Islet precursor cell (in vitro differentiated cells): ENCODE results near the gene KCNG4.
"Not testable (repeated sequence)": the region's sequence is repeated elsewhere in the genome, so short reads cannot be mapped to it uniquely, and the experiment has no call there.

Experiments used
- DNase-seq: peaks from one replicate; pipeline ENCODE4 v3.0.0-alpha.2; 2018

The KCNG4 gene

DNA sequence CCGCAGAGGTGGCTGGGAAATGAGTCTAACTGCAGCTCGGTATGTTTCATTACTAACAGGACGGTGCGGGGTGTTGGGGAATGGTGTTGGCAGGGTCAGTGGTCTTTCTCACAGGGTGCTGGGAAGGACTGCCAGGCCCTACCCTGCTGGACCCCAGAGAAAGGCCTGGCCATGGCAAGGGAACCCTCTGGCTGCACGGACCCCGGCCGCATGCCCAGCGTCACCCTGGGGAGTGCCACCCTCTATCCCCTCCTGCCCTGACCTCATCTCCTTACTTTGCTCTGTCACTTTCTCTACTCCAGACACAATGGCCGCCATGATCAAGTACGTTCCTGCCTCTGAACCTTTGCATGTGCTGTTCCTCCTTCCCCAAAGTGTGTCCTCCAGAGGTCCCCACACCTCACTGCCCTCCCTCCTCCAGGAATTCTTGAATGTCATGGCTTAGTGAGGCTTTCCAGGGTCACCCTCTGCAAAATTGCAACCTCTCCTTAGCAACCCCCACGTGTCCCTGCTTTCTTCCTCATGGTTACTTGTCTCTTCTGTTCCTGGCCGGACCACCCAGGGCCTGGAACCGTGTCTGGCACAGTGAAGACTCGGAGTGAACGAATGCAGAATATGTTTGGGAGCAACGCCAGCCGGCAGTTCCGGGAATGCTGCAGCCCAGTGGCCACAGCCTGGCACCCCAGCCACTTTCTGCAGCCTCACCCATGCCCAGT is 33.7 kb downstream of the KCNG4 start:
- DNase-seq = no peak

DNA sequence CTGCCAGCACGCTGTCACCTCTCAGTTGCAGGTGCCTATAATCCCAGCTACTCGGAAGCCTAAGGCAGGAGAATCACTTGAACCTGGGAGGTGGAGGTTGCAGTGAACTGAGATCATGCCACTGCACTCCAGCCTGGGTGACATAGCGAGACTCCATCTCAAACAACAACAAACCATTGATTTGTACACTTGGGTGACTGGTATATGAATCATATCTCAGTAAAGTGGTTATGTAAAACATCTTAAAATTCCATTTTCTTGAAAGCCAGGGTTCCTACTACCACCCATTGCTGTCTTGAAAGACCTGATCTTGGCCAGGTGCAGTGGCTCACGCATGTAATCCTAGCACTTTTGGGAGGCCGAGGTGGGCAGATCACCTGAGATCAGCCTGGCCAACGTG is 34.7 kb downstream of the KCNG4 start:
- not testable (repeated sequence) for DNase-seq

DNA sequence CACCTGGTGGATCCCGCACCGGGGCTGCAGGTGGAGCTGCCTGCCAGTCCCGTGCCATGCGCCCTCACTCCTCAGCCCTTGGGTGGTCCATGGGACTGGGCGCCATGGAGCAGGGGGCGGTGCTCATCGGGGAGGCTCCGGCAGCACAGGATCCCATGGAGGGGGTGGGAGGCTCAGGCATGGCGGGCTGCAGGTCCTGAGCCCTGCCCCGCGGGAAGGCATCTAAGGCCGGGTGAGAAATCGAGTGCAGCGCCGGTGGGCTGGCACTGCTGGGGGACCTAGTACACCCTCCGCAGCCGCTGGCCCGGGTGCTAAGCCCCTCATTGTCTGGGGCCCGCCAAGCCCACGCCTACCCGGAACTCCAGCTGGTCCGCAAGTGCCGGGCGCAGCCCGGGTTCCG is 35.3 kb downstream of the KCNG4 start:
- not testable (repeated sequence) for DNase-seq

DNA sequence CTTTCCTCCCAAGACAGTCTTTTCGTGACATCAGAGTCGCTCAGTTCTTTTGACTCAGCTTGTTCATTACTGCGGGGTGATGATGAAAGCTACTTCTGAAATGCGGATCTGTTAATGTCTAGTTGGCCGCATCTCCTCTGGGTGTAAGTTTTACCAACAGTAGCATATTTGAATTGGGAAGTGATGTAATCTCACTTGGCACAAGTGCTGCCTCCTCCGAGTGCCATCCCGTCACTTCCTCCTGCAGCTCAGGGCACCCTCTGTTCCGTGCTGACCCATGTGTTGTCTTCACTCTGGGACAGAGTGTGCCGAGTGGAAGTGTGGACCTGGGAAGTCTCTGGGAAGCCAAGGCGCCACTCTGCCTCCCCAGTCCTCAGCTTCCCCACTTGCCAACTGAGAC is 40.0 kb downstream of the KCNG4 start:
- DNase-seq = no peak

DNA sequence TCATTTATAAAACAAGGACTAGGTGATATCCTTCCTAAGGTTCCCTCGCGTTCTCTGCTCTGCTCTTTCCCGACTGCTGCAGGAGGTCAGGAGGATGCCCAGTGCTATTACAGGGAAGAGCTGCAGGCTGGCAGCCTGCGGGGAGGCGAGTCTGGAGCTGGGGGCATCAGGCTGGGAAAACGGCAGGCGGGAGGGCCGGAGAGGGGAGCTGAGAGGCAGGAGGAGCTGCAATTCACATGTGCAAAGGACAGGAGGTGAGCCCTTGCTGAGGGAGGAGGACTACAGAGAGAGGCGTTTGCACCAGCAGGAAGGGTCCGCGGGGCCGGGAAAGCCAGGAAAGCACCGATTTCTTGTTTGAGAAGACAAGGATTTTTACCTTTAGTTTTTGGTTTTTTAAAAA is 40.7 kb downstream of the KCNG4 start:
- DNase-seq = no peak

DNA sequence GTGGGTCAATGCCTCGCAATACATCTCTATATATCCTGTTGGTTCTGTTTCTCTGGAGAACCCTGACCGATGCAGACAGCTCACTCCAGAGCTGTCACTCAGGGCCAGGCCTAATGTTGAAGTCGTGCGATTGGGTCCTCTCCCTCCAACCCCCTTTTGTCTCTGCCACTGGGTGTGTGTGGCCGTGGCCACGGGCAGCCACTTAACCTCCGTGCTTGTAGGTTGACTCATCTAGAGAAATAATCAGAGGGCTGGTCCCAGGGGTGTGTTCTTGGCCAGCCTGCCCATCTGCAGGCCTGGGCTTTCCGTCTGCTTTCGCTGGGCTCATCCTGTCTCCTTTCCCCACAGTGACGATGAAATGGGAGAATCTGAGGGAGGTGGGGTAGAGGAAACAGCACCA is 41.4 kb downstream of the KCNG4 start:
- no peak for DNase-seq

DNA sequence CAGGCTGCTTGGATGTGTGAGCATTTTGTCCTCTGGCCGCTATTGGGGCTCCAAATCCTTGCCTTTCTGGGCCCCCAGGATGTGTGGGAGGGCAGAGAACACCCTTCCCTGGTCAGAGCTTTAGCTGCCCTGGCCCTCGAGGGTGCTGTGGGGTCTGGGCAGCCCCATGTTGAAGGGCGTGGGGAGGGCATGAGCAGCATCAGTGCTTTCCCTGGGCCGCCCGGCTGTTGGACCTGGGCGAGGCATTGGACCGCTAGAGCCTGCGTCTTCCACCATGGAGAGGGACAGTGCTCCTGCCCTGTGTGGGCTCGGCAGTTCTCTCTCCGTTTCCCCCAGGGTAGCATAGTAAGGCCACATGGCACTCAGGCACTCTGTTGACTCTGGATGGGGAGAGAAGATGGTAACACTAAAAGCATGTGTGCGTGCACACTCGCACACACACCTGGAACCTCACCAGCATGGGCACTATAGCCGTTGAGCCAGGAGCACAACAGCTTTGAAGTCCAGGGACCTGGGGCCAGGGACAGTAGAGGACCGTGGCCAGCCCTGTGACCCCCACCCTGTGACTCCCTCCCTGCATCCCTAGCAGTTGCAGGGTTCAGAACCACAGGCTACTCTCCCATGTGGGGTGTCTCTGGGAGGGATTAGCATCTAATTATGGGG is 42.2 kb downstream of the KCNG4 start:
- no peak for DNase-seq

DNA sequence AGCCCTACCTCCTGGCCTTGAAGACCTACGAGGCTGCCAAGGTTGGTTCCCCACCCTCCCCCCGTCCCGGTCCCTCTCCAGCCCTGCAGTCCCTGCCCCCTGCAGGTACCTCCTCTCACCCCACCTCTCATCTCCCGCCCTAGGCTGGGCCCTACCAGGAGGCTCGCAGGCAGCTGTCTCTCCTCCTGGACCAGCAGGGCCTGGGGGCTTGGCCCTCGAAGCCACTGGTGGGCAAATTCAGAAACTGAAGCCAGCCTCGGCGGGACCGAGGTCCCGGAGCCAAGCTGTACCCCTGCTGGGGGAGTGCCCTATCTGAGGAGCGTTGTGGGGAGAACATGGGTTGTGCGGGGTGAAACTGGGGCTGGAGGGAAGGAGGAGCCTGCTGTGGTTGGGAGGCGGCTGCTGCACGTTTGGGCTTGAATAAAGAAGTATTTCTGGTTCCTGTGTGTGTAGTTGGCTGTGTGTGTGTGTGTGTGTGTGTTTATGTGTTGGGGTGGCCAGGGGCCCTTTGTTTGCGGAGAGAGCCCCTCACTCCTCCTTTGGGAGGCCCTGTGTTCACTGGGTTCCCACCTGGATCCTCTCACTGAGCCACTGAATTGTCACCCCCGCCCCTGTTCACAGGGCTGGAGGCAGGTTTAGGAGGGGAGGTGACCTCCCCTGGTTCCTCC is 43.0 kb downstream of the KCNG4 start:
- no peak for DNase-seq

DNA sequence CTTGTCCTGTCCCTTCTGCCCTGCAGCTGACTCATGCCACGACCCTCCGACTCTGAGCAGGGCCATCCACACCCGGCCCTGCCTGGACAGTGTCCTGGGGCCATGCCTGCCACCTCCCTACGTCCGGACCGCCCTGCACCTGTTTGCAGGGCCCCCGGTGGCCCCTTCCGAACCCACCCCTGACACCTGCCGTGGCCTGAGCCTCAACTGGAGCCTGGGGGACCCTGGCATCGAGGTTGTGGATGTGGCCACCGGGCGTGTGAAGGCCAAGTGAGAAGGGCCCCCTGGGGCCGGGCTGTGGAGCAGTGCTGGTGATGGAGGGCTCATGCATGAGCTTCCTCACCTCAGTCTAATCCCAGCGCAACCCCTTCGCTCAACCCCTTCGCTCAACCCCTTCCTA is 43.7 kb downstream of the KCNG4 start:
- no peak for DNase-seq

DNA sequence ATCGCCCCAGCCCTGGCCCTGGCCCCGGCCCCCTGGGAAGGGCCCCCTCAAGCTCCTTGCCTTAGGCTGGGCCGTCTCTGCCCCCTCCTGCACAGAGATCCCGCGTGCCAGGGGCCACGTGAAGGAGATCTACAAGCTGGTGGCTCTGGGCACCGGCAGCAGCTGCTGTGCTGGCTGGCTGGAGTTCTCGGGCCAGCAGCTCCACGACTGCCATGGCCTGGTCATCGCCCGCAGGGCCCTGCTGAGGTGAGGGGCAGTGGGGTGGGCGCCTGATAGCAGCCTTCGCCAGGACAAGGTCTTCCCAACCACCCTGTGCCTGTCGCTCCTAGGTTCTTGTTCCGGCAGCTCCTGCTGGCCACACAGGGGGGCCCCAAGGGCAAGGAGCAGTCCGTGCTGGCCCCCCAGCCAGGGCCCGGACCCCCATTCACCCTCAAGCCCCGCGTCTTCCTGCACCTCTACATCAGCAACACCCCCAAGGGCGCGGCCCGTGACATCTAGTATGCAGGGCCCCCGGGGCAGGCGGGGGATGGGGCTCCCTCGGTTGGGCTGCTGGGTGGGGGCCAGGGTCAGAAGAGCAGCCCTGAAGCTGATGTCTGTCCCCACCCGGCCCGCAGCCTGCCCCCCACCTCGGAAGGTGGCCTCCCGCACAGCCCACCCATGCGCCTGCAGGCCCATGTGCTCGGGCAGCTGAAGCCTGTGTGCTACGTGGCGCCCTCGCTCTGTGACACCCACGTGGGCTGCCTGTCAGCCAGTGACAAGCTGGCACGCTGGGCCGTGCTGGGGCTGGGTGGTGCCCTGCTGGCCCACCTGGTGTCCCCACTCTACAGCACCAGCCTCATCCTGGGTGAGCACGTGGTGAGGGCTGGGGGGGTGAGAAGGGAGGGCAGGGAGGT is 44.4 kb downstream of the KCNG4 start:
- no peak for DNase-seq

DNA sequence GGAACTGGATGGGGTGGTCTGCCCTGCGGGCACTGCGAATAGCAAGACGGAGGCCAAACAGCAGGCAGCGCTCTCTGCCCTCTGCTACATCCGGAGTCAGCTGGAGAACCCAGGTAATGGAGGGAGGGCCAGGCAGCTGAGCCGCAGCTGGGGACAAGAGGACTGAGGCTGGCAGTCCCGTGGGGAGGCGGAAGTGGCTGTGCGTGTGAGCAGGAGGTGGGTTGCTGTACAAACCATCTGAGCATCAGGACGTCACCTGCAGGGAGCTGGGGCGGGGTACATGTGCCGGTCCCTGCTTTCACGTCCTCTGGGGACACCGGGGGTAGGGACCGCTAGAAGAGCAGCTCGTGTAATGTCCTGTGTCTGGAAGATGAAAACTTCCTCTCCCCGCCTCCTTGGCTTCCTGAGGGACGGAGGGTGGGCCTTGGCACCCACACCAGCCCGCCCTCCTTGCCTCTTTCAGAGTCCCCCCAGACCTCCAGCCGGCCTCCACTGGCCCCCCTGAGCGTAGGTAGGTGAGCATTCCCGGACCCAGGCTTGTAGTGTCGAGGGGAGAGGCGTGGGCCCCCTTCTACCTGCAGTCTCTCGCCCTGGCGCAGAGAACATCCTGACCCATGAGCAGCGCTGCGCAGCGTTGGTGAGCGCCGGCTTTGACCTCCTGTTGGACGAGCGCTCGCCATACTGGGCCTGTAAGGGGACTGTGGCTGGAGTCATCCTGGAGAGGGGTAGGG is 45.2 kb downstream of the KCNG4 start:
- no peak for DNase-seq

DNA sequence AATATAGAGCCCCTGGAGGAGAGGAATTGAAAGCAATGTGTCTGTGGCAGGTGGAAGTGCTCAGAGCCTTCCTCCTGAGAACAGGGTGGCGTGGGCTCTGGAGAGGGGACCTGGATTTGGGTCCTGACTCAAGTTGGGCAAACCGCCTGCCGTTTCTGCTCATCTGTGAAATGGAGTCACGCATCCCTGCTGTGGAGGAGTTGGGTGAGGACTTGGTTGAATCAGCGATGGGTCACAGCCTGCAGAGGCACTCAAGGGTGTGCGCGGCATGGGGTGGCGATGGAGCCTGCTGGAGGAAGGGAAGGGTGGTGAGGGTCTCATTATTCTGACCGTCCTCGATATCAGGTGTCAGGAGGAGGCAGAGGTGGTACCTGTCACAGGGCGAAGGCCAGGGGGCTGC is 45.8 kb downstream of the KCNG4 start:
- no peak for DNase-seq

DNA sequence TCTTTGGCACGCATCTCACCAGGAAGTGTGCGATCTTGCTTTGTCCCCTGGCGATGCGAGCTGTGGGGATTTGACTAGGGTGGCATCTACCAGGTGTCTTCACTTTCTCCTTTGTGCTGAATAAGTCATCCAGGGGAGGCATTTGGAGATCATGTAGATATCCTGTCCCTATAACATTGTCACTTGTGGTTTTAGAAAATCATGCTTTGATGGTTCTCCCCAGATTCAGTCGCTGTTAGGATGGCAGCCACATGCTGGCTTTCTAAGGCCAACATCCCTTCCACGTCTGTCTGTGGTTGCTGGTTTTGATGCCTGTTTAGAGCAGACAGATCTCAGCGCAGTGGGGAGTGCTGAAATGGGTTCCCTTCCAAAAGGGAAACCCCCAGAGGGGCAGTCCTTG is 46.3 kb downstream of the KCNG4 start:
- DNase-seq = no peak

DNA sequence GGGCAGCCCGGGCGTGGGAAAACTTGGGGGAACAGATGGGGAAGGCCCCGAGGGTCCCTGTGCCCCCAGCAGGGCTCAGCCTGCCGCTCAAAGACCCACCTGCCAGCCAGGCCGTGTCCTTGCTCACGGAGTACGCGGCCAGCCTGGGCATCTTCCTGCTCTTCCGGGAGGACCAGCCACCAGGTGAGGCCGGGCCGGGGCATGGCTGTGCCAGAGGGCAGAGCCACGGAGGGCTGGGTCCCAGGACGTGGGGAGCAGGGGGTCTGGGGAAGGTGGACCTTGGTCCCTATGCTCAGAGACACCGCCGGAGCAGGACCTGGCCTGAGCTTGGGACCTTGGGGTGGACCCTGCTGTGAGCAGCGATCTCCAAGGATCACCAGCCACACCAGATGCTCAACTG is 48.3 kb downstream of the KCNG4 start:
- DNase-seq = no peak

DNA sequence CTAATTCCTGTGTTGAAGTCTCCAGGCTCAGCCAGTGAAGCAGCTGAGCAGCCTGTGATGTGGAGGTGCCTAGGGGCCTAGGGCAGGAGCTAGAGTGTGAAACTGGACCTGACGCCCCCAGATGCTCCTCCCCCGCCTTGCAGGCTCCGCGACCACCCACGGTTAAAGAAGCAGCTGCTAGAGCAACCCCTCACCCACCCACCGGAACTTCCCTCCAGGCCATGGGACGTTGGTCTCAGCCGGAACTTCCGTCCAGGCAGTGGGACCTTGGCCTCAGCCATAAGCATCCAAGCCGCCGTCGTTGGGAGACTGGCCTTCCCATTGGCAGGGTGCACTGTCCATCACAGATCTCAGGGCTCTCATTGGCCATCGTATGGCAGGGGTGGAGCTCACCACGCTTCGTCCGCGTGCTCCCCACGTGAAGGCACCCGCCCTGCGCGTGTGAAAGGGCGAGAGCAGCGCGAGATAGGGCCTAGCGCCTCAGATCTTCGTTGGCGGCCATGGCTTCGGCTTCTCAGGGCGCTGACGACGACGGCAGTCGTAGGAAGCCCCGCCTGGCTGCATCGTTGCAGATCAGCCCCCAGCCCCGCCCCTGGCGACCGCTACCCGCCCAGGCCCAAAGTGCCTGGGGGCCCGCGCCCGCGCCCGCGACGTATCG is 49.0 kb downstream of the KCNG4 start, which contains the start of gene ADAD2:
Gene ADAD2 (plus strand): TSS at position 427 of the 658 bp plus-strand sequence. CDS start 74 bp downstream, at position 501.
- no peak for DNase-seq

DNA sequence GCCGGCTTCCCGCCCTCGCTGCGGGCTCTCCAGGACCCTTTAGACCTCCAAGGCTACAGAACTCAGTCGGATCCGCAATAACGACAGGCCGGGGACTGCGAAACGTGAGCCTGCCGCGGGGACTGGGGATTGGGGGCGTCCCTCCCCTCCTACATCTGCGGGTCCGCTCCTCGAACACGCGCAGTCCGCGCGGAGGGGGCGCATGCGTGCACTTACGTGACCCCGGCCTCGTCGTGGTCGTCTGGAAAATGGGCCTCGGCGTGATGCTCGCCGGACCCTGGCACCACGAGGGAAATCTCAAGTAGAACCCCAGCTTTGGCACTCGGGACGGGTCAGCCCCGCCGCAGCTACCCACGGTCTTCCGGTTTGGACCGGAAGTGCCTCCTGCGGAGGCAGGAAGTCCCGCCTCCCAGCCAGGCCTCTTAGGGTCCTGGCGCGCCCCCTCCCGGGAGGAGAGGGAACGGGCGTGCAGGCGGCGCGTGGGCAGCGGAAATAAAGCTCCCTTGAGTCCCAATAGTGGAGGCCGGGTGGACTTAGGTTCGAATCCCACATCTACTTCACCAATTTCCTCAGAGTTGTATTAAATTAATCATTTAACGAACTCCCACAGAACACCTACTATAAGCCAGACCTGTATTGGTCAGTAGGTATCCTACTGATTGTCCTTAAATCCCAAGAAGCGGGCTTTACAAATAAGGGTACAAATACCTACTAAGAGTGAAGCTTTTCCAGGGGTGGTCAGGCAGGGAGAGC is 53.0 kb downstream of the KCNG4 start, which contains the start of gene TAF1C:
Gene TAF1C (minus strand): TSS at position 373 of the 753 bp plus-strand sequence. CDS start 2,069 bp downstream, outside the sequence.
- peak; percentile 93 for DNase-seq

DNA sequence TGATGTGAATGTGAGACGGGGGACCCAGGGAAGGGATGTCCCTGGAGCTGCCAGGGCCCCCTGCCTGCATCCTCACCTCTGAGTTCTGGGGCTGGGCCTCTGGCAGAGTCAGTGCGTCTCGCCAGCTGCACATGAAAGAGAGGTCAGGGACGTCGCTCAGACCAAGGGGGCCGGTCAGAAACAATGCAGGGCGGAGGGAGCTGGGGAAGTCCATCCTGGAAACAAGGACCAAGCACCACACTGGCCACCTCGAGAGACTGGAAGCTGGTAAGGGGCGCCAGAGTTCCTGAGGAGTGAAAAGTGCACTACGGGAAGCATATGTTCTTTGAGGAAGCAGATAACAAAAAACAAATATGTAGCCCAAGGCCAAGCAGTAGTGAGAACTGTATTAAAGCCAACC is 55.0 kb downstream of the KCNG4 start:
- no peak for DNase-seq

DNA sequence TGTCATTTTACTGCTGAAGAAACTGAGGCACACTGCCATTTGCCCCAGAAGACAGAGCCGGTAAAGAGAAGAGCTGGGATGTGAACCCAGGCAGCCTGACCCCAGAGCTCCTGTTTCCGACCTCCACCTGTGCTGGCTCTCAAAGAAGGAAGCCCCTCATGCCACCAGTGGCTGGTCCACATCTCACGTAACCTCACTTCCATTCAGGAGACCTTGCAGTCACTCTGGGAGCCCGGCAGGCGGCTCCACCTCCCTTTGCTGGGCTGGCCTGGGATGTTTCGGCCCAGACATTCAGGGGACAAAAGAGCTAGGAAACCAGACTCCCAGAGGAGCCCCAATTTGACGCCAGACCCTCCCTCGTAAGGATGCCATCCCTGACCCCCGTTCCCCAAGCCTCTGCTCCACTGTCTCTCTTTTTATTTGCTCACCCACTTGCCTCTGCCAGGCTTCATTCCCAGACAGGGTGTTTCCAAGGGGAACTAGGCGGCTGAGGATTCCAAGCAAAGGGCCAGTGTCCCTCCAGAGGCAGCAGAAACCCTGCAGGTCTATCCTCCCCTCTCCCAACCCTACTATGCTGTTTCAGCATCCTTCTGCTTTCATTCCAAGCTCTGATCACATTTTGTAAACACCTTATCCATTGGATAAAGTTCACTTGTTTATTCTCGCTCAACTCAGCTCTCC is 55.8 kb downstream of the KCNG4 start:
- no peak for DNase-seq

DNA sequence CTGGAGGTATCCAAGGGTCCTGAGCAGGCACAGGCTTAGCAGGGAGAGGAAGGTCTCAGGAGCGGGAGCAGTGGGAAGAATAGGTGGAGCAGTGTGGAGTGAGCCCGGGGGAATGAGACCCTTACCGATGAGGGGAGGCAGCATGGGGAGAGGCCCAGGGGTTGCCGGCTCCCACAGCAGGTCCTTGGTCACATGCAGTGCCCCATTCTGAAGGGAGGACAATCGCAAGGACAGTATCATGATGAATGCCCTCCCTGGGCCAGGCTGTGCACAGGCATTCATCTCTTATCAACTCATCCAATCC is 56.3 kb downstream of the KCNG4 start:
- DNase-seq = no peak
